ENCODE measurements around the gene P2RY12. TPM values are rescaled to one million over a fixed set of nuclear protein-coding genes. Genes with fewer than 3 reads are reported as not detected.

The P2RY12 gene
- total RNA-seq, 4 donors from 2014 or later = 0.52 to 1.1 (median 0.56) TPM; not detected in 1

DNA sequence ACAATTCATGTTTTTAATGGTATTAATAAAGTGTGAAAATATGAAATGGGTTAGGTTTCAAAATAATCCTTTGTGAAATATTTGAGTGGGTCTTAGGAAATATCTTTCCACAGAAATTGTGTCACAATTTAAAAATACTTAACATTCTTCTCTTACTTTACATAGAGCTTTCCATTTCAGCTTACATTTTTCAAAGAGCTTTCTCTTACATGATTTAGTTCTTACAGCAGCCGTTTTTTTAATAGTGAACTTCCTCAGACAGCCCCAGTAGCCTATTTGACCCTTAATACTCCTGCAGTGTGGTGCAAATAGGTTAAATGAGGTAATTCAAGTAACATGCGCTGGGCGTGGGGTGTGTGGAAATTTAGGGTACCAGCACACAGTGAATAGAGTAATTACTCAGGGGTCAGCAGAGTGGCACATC lies 21.8 kb downstream of the P2RY12 start:
- H3K36me3 ChIP-seq = no peaks in the 10 kb centered on the region
- H3K27ac ChIP-seq = no peak overlapping the region
- DNase-seq (no peak), ATAC-seq (no peak)
- no peak overlapping the region for H3K4me3 ChIP-seq
- in situ Hi-C loops (cut with MboI; ENCODE audit: low sequenced_read_pairs in 4 of 4) = no loop called here
- no peaks in the 10 kb centered on the region for H3K4me1 ChIP-seq
- no peak for TF ChIP-seq POLR2A (IDR thresholded peaks at IDR 0.05)
- TF ChIP-seq, protein P1, sequence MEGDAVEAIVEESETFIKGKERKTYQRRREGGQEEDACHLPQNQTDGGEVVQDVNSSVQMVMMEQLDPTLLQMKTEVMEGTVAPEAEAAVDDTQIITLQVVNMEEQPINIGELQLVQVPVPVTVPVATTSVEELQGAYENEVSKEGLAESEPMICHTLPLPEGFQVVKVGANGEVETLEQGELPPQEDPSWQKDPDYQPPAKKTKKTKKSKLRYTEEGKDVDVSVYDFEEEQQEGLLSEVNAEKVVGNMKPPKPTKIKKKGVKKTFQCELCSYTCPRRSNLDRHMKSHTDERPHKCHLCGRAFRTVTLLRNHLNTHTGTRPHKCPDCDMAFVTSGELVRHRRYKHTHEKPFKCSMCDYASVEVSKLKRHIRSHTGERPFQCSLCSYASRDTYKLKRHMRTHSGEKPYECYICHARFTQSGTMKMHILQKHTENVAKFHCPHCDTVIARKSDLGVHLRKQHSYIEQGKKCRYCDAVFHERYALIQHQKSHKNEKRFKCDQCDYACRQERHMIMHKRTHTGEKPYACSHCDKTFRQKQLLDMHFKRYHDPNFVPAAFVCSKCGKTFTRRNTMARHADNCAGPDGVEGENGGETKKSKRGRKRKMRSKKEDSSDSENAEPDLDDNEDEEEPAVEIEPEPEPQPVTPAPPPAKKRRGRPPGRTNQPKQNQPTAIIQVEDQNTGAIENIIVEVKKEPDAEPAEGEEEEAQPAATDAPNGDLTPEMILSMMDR (IDR thresholded peaks at IDR 0.05 in 4 of 5, conservative IDR thresholded peaks at IDR 0.05 in 1 of 5) = no peak
- H3K9me3 ChIP-seq = no peaks in the 10 kb centered on the region
- no peaks in the 10 kb centered on the region for H3K27me3 ChIP-seq
- intact Hi-C loops (cut with DNase I; ENCODE audit: low total_unique reads) = no loop called here

DNA sequence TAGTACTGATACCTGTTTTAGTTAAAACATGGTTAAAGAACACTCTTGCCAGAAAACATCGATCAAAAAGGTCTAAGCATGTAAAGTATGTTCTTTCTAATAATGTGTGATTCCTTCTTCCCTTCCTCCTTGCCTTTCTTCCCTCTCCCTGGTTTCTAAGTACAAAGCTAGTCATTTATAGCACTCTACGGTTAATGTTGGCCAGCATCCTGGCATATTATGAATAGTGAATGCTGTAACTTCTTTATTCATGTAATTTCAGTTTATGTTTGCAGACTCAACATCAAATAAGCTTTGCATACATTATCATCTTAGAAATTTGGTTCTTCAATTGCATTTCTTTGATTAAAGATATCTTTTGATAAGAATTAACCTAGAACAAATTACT lies 27.1 kb downstream of the P2RY12 start:
- Histone ChIP-seq H3K36me3 (no peaks in the 10 kb centered on the region), H3K4me3 (no peak overlapping the region), H3K9me3 (no peaks in the 10 kb centered on the region), H3K27me3 (no peaks in the 10 kb centered on the region), H3K4me1 (no peaks in the 10 kb centered on the region), H3K27ac (no peak overlapping the region)
- in situ Hi-C loops (cut with MboI; ENCODE audit: low sequenced_read_pairs in 4 of 4) = no loop called here
- ATAC-seq (no peak), DNase-seq (no peak)
- TF ChIP-seq, protein P1 (IDR thresholded peaks at IDR 0.05 in 4 of 5, conservative IDR thresholded peaks at IDR 0.05 in 1 of 5) = no peak
- TF ChIP-seq POLR2A (IDR thresholded peaks at IDR 0.05) = no peak
- intact Hi-C loops (cut with DNase I; ENCODE audit: low total_unique reads) = no loop called here

DNA sequence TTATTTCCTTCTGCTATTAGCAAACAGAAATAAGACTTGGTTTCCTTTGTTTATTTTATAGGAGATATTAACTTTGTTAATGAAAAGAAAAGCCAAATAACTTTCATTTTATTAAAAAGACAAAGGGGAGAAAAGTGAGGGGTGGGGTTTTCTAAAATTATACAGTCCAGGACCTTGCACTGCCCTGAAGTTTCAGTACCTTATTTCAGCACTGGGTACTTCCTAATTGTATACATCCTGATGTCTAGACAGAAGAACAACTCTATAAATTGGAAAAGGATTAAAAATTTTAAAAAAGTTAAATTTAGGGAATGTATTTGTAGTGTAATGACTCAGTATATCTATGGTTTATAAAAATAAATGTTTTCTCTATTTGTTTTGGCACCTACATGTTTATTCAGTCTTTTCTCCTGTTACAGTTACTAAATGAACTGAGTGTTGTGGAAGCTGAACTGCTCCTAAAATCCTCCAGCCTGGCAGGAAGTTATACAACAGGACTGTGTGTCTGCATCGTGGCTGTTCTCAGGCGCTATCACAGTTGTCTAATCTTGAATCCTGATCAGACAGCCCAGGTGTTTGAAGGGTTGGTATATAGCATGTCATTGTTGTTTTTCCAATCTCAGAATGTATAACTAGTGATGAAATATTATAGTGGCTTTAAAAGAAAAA lies 27.6 kb downstream of the P2RY12 start:
- no peaks in the 10 kb centered on the region for H3K36me3 ChIP-seq
- DNase-seq = no peak
- intact Hi-C loops (cut with DNase I; ENCODE audit: low total_unique reads) (no loop called here), in situ Hi-C loops (cut with MboI; ENCODE audit: low sequenced_read_pairs in 4 of 4) (no loop called here)
- H3K27me3 ChIP-seq = no peaks in the 10 kb centered on the region
- no peak for ATAC-seq
- no peak overlapping the region for H3K27ac ChIP-seq
- H3K4me1 ChIP-seq = no peaks in the 10 kb centered on the region
- no peaks in the 10 kb centered on the region for H3K9me3 ChIP-seq
- H3K4me3 ChIP-seq = no peak overlapping the region
- no peak for TF ChIP-seq POLR2A (IDR thresholded peaks at IDR 0.05)
- TF ChIP-seq, protein P1 (IDR thresholded peaks at IDR 0.05 in 4 of 5, conservative IDR thresholded peaks at IDR 0.05 in 1 of 5) = no peak

DNA sequence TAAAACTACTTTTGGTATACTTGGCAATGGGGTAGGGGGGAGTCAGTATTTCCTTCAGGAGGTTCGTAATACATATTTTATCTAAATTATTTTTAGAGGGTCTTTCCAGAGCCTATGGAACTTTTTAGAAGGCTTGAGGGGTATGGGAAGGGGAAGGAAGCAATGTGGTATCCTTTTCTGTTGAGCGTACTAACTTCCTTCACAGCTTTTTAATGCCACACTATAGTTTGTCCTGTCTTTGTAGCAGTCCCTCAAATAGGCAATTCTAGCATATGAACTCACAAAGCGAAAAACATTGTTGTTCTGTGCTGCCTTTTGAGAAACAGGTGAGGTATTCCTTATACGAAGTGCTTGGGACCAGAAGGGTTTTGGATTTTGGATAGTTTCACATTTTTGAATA lies 32.9 kb downstream of the P2RY12 start:
- Histone ChIP-seq H3K4me3 (no peak overlapping the region), H3K9me3 (no peaks in the 10 kb centered on the region), H3K36me3 (no peaks in the 10 kb centered on the region), H3K27ac (no peak overlapping the region), H3K4me1 (no peaks in the 10 kb centered on the region), H3K27me3 (no peaks in the 10 kb centered on the region)
- no peak for DNase-seq
- TF ChIP-seq POLR2A (IDR thresholded peaks at IDR 0.05) = no peak
- TF ChIP-seq, protein P1 (IDR thresholded peaks at IDR 0.05 in 4 of 5, conservative IDR thresholded peaks at IDR 0.05 in 1 of 5) = no peak
- in situ Hi-C loops (cut with MboI; ENCODE audit: low sequenced_read_pairs in 4 of 4) = no loop called here
- intact Hi-C loops (cut with DNase I; ENCODE audit: low total_unique reads) = no loop called here
- ATAC-seq = no peak

DNA sequence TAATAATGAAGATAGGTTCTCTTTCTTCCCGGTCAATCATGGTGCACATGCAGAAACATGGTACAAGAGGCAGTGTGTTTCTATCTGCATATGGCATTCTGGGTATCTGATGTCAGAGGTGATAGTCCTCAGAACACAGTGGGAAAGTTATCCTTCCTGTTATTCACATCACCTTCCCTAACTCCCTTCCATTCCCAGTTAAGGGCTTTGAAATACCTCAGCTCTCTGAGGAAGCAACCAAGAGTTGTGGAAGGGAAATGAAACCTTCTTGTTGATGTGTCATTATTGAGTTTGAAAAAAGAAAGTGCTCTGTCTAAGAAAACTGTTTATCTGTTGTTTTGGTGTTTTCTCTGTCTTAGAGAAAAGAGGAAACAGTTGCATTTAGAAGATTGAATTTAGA lies 33.3 kb downstream of the P2RY12 start:
- no peak for ATAC-seq
- Histone ChIP-seq H3K36me3 (no peaks in the 10 kb centered on the region), H3K27me3 (no peaks in the 10 kb centered on the region), H3K4me3 (no peak overlapping the region), H3K27ac (no peak overlapping the region), H3K9me3 (no peaks in the 10 kb centered on the region), H3K4me1 (no peaks in the 10 kb centered on the region)
- intact Hi-C loops (cut with DNase I; ENCODE audit: low total_unique reads) = no loop called here
- in situ Hi-C loops (cut with MboI; ENCODE audit: low sequenced_read_pairs in 4 of 4) = no loop called here
- no peak for DNase-seq
- no peak for TF ChIP-seq POLR2A (IDR thresholded peaks at IDR 0.05)
- TF ChIP-seq, protein P1 (IDR thresholded peaks at IDR 0.05 in 4 of 5, conservative IDR thresholded peaks at IDR 0.05 in 1 of 5) = no peak
